NCI-H748 treated with DMSO at 0.1 percent for 48 hours (cell line): ENCODE data around the gene HSD17B1.
"Not testable (repeated sequence)": the region's sequence is repeated elsewhere in the genome, so short reads cannot be mapped to it uniquely, and the experiment has no call there.

Experiments
- DNase-seq: peaks from one replicate; lab custom pipeline; 2025; lab: John Stamatoyannopoulos, UW

The HSD17B1 gene

DNA sequence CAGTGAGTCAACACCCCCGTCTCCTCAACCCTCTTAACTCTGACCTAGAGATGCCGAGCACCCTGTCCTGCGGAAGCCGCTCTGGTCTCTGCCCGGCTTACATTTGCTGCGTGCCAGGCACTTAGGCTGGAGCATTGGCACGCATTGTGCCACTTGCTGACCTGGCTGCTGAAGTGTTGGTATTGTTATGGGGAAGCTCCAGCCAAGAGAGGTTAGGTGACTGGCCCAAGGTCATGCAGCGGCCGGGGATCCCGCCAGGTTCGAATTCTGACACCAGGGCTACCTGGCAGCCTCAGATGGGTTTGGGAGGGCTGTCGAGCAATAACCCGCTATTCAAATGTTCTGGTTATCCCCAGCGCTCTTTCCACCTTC lies 5.0 kb upstream of the HSD17B1 start:
- no peak for DNase-seq

- peak; percentile 82 for DNase-seq
Observed at GRCh38 chr17:42548070-42548837, 4.5 kb upstream of the HSD17B1 start.

- DNase-seq: no peak
Observed at GRCh38 chr17:42548993-42549755, 3.5 kb upstream of the HSD17B1 start.

GRCh38 chr17:42553161-42553818 lies 567 bp downstream of the HSD17B1 start:
- DNase-seq: no peak

DNA sequence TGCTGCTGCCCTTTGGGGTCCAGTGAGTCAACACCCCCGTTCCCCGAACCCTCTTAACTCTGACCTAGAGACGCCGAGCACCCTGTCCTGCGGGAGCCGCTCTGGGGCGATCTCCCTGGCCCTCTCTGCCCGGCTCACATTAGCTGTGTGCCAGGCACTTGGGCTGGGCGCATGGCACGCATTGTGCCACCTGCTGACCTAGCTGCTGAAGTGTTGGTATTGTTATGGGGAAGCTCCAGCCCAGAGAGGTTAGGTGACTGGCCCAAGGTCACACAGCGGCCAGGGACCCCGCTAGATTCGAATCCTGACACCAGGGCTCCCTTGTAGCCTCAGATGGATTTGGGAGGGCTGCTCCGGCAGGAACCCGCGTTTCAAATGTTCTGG lies 1.1 kb downstream of the HSD17B1 start:
- DNase-seq: no peak

DNA sequence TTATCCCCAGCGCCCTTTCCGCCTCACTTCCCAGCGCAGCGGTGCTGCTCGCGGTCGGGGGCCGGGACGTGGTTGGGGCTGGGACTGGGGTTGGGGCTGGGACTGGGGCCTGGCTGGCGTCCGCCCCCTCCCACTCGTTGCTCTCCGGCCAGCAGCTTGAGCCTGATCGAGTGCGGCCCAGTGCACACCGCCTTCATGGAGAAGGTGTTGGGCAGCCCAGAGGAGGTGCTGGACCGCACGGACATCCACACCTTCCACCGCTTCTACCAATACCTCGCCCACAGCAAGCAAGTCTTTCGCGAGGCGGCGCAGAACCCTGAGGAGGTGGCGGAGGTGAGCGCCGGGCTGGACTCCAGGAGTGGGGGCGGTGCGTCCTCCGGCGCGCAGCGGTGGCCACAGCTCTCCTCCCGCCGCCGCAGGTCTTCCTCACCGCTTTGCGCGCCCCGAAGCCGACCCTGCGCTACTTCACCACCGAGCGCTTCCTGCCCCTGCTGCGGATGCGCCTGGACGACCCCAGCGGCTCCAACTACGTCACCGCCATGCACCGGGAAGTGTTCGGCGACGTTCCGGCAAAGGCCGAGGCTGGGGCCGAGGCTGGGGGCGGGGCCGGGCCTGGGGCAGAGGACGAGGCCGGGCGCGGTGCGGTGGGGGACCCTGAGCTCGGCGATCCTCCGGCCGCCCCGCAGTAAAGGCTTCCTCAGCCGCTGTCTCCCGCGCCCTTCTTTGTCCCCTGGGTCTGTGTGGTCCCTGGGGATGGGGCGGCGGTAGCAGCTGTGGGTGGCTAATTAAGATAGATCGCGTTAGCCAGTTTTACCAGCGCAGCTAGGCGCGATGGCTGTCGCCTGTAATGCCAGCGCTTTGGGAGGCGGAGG lies 1.8 kb downstream of the HSD17B1 start:
- peak; percentile 70 for DNase-seq

GRCh38 chr17:42555122-42555622 lies 2.4 kb downstream of the HSD17B1 start:
- no peak for DNase-seq

DNA sequence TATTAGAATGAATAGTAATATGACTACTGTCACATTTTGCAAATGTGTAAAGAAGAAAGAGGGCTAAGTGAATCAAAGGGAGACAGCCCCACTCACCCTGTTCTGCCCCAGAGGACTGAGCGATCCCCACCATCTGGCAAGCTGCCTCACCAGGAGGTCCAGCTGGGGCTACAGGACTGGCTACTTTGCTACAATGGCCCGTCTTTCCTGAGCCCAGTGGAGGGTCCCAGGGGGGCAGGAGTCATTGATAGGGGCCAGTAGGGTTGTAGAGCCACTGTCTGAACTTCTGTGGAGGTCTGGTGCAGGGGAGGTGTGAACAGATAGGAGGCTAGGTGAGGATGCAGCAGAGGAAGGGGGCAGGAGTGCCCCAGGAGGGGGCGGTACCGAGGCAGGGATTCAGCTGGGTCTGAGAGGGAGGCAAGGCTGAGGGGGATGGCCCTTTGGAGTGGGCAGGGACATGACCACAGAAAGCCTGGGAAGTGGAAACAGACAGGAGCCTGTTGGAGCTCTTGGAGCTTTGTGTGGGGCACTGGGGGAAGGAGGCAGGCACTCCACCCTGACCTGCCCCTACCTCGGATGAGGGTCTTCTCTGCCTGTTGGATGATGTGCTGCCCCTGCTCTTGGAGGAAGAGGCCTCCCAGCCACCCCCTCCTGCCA lies 3.4 kb downstream of the HSD17B1 start:
- DNase-seq: not testable (repeated sequence)

DNA sequence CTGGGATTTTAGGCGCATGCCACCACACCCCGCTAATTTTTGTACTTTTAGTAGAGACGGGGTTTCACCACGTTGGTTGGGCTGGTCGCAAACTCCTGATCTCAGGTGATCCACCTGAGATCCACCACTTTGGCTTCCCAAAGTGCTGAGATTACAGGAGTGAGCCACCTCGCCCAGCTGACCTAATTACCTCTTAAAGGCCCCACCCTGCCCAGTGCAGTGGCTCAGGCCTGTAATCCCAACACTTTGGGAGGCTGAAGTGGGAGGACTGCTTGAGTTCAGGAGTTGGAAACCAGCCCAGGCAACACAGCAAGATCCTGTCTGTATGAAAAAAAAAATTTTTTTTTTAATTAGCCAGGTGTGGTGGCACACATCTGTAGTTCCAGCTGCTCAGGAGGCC lies 6.4 kb downstream of the HSD17B1 start:
- no peak for DNase-seq

- DNase-seq: no peak
Observed at GRCh38 chr17:42560246-42560645, 7.5 kb downstream of the HSD17B1 start.

- peak; percentile 87 for DNase-seq
Observed at GRCh38 chr17:42561897-42562387, 9.2 kb downstream of the HSD17B1 start, which contains the start of gene COASY. Gene COASY, plus strand, starts transcription at chr17:42562148. Its CDS starts 475 bp downstream, at chr17:42562623.

DNA sequence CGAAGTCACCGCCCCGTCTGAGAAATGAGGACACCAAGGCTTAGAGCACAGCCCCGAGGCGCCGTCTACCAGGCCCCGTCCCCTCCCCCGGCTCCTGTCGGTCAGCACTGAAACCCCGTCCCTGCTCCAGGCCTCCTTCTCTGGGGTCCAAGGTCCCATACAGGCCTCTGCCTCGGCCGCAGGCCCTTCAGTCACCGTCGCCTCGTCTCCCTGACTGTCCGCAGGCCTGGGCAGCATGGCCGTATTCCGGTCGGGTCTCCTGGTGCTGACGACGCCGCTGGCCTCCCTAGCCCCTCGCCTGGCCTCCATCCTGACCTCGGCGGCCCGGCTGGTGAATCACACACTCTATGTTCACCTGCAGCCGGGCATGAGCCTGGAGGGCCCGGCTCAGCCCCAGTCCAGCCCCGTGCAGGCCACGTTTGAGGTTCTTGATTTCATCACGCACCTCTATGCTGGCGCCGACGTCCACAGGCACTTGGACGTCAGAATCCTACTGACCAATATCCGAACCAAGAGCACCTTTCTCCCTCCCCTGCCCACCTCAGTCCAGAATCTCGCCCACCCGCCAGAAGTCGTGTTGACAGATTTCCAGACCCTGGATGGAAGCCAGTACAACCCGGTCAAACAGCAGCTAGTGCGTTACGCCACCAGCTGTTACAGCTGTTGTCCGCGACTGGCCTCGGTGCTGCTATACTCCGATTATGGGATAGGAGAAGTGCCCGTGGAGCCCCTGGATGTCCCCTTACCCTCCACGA lies 9.8 kb downstream of the HSD17B1 start:
- no peak for DNase-seq

GRCh38 chr17:42563143-42563509 lies 10.4 kb downstream of the HSD17B1 start:
- no peak for DNase-seq

GRCh38 chr17:42563543-42563942 lies 10.8 kb downstream of the HSD17B1 start:
- DNase-seq: no peak

GRCh38 chr17:42563950-42564349 lies 11.2 kb downstream of the HSD17B1 start:
- no peak for DNase-seq

- no peak for DNase-seq
Observed at GRCh38 chr17:42564815-42565522, 12.2 kb downstream of the HSD17B1 start.

DNA sequence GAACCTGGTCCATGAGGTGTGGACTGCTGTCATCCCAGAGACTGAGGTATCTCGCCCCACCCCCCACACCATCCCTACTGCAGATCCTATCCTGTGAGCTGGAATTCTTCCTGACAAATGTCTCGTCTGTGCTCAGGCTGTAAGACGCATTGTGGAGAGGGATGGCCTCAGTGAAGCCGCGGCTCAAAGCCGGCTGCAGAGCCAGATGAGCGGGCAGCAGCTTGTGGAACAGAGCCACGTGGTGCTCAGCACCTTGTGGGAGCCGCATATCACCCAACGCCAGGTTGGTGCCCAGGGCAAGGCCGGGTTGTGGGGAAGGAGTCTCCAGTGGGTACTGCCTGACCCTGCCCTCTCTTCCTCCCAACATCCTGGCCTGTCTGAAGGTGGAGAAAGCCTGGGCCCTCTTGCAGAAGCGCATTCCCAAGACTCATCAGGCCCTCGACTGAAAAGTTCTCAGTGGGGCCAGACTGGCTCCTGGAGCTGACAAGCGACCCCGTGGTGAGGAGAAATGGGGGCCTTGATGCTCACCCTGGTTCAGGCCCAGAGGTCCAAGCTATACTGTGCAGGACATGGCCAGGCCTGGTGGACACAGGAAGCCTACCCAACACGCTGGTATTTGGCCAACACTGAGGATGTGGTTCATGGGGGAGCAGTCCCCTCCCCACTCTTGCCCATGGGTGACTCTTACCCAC lies 12.9 kb downstream of the HSD17B1 start:
- no peak for DNase-seq

DNA sequence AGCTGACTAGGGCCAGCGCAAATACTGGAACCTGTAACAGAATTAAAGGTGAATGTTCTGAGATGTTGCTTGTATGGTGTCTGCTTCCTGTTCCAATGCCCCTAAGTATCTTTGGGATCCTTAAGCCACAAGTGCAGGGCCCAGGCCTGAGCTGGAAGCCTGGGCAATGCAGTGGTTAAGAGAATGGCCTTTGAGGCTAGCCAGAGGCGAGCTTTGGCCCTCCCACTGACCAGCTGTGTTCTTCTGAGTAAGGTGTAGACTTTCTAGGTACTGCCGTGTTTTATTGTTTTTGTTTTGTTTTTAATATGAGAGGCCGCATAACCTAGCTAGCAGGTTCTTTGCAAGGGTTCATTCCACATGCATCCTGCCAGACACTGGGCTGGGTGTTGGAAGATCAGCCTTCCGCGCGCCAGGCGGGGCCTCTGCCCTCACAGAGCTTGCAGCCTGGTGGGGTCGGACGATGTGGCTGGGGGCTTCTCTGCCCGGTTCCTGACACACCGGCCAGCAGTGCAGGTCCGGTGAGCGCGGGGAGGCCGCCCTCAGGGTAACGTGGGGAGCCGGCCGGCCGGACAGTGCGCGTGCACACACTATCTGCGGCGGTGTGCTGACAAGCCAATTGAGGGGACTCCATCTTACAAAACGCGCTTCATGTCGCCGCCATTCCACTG lies 13.6 kb downstream of the HSD17B1 start:
- no peak for DNase-seq
